Liver (tissue), 9 donors: Measurements from ENCODE around the gene SH2D3A. TPM values are rescaled to one million over a fixed set of nuclear protein-coding genes. Genes with fewer than 3 reads are reported as not detected.

Source experiments
- DNase-seq: peaks from one replicate; pipeline ENCODE4 v3.0.0-alpha.2; 2017; ENCODE audit warnings: low spot score
- H3K27ac ChIP-seq, 2 donors: one replicate each; pipeline ENCODE4 v1.7.0; 2013; ENCODE audit warnings: inconsistent platforms in 2 of 2, low read length in 2 of 2, control low read depth in 1 of 2, low read depth in 1 of 2, mild to moderate bottlenecking in 1 of 2
- H3K27me3 ChIP-seq, 4 donors: one replicate each; pipeline versions ENCODE4 v1.6.1 to v1.7.0; 2013; ENCODE audit warnings: low read length in 3 of 4, inconsistent platforms in 1 of 4, mild to moderate bottlenecking in 1 of 4, moderate library complexity in 1 of 4; ENCODE audit not compliant: control insufficient read depth in 4 of 4, insufficient read depth in 4 of 4
- H3K36me3 ChIP-seq, 4 donors: one replicate each; pipeline versions ENCODE4 v1.6.1 to v1.7.0; 2013; ENCODE audit warnings: low read length in 3 of 4, mild to moderate bottlenecking in 3 of 4, low read depth in 1 of 4, moderate library complexity in 1 of 4; ENCODE audit not compliant: control insufficient read depth in 4 of 4, insufficient read depth in 3 of 4
- H3K4me1 ChIP-seq, 4 donors: one replicate each; pipeline versions ENCODE4 v1.6.1 to v1.7.0; 2013; ENCODE audit warnings: low read length in 3 of 4, mild to moderate bottlenecking in 3 of 4, moderate library complexity in 1 of 4; ENCODE audit not compliant: control insufficient read depth in 4 of 4, insufficient read depth in 4 of 4
- H3K4me3 ChIP-seq, 3 donors: one replicate each; pipeline versions ENCODE4 v1.6.1 to v1.7.0; 2013; ENCODE audit warnings: low read length in 3 of 3, control low read depth in 1 of 3, low read depth in 1 of 3, mild to moderate bottlenecking in 1 of 3
- H3K9ac ChIP-seq, 2 donors: one replicate each; pipeline ENCODE4 v1.7.0; 2013; ENCODE audit warnings: low read length in 2 of 2, mild to moderate bottlenecking in 2 of 2, moderate library complexity in 2 of 2, control low read depth in 1 of 2, low read depth in 1 of 2
- H3K9me3 ChIP-seq, 4 donors: one replicate each; pipeline versions ENCODE4 v1.6.1 to v1.7.0; 2013; ENCODE audit warnings: low read length in 3 of 4; ENCODE audit not compliant: control insufficient read depth in 4 of 4
- EGR1 ChIP-seq, 2 donors: IDR thresholded peaks; 2 replicates each; pipeline ENCODE4 v1.6.1; 2016 to 2018; ENCODE audit warnings: antibody characterized with exemption in 2 of 2, low read depth in 2 of 2
- FOXA2 ChIP-seq: IDR thresholded peaks from 2 replicates; pipeline ENCODE4 v1.6.1; 2016; ENCODE audit warnings: antibody characterized with exemption
- GABPA ChIP-seq, 2 donors: IDR thresholded peaks in 1 of 2; conservative IDR thresholded peaks in 1 of 2; 2 replicates each; pipeline ENCODE4 v1.6.1; 2016; ENCODE audit warnings: antibody characterized with exemption in 2 of 2, mild to moderate bottlenecking in 1 of 2, moderate library complexity in 1 of 2
- HNF4A ChIP-seq, 2 donors: conservative IDR thresholded peaks; 2 replicates each; pipeline ENCODE4 v1.6.1; 2016; ENCODE audit warnings: antibody characterized with exemption in 2 of 2, mild to moderate bottlenecking in 2 of 2
- HNF4G ChIP-seq: IDR thresholded peaks from 2 replicates; pipeline ENCODE4 v1.6.1; 2016; ENCODE audit warnings: antibody characterized with exemption
- JUND ChIP-seq, 2 donors: IDR thresholded peaks; 2 replicates each; pipeline ENCODE4 v1.6.1; 2016; ENCODE audit warnings: antibody characterized with exemption in 2 of 2
- NR2F2 ChIP-seq: IDR thresholded peaks from 2 replicates; pipeline ENCODE4 v1.6.1; 2016; ENCODE audit warnings: antibody characterized with exemption
- RAD21 ChIP-seq, 2 donors: IDR thresholded peaks; 2 replicates each; pipeline ENCODE4 v1.6.1; 2016; ENCODE audit warnings: antibody characterized with exemption in 2 of 2, mild to moderate bottlenecking in 2 of 2
- SP1 ChIP-seq: IDR thresholded peaks from 2 replicates; pipeline ENCODE4 v1.6.1; 2018; ENCODE audit warnings: antibody characterized with exemption, mild to moderate bottlenecking
- TAF1 ChIP-seq: conservative IDR thresholded peaks from 2 replicates; pipeline ENCODE4 v1.6.1; 2016; ENCODE audit warnings: antibody characterized with exemption, mild to moderate bottlenecking
- YY1 ChIP-seq: IDR thresholded peaks from 2 replicates; pipeline ENCODE4 v1.6.1; 2016; ENCODE audit warnings: antibody characterized with exemption, mild to moderate bottlenecking
- WGBS: extraction: QIAGEN DNeasy Blood & Tissue Kit; methylation state at CpG from one replicate; pipeline ENCODE4 v1.1.7; 2013; 5-methylcytosine and 5-hydroxymethylcytosine counted together
- polyA plus RNA-seq, 2 donors: library from polyadenylated mRNA; stranded (reverse) in 1 of 2; unstranded in 1 of 2; fragments of 200-250 nt in 1 of 2; fragments of >200 nt in 1 of 2; fragmentation: Nextera tagmentation in 1 of 2; extraction: Ambion mirVana in 1 of 2; gene quantifications; one replicate each; pipeline versions ENCODE4 v1.2.1 to v1.2.3, GENCODE V29; 2013 to 2015
- total RNA-seq, 2 donors: library from RNA; depleted of rRNA; stranded (reverse); fragments of >200 nt; gene quantifications; one replicate each; pipeline ENCODE4 v1.2.3, GENCODE V29; 2014
- TF ChIP-seq, protein P1 (sequence below): IDR thresholded peaks from 2 replicates; pipeline ENCODE4 v1.6.1; 2016; ENCODE audit warnings: antibody characterized with exemption
- TF ChIP-seq, protein P2 (sequence below): IDR thresholded peaks from 2 replicates; pipeline ENCODE4 v1.6.1; 2016; ENCODE audit warnings: antibody characterized with exemption, mild to moderate bottlenecking
- TF ChIP-seq, protein P3 (sequence below): IDR thresholded peaks from 2 replicates; pipeline ENCODE4 v1.6.1; 2016; ENCODE audit warnings: antibody characterized with exemption
- TF ChIP-seq, protein P4 (sequence below): IDR thresholded peaks from 2 replicates; pipeline ENCODE4 v1.6.1; 2016; ENCODE audit warnings: antibody characterized with exemption
- TF ChIP-seq, protein P5 (sequence below): fragments of 150-350 bp; IDR thresholded peaks from 2 replicates; pipeline ENCODE4 v1.5.1; 2017; ENCODE audit warnings: improper control_type of control experiment, low read depth, low read length; ENCODE audit not compliant: missing input control
- donor health status: healthy.
- donor health status: healthy.
- donor health status: healthy.
- donor health status: healthy.
- donor health status: healthy.

SH2D3A gene
- total and polyA plus RNA-seq, 4 donors, result 0.23 to 1.0 (median 0.77) TPM

DNA sequence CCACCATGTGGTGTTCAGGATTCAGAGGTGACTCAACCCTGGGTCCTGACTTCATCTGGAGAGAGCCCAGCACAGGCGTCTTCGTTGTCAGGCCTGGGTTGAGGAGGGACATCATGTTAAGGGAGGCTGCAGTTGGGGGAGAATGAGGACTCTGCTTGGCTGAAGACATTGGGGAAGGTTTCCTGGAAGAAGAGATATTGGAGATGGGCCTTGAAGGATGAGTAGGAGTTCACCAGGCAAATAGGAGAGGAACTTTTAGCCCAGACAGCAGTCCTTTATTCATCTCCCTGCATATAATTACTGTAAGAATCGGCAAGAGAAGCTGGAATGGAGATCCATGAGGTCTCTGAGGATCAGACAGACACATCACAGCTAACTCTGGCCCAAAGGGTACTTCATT lies 44.1 kb upstream of the SH2D3A start:
- TF ChIP-seq, protein P1, sequence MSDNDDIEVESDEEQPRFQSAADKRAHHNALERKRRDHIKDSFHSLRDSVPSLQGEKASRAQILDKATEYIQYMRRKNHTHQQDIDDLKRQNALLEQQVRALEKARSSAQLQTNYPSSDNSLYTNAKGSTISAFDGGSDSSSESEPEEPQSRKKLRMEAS, result no peak
- TF ChIP-seq, protein P2, sequence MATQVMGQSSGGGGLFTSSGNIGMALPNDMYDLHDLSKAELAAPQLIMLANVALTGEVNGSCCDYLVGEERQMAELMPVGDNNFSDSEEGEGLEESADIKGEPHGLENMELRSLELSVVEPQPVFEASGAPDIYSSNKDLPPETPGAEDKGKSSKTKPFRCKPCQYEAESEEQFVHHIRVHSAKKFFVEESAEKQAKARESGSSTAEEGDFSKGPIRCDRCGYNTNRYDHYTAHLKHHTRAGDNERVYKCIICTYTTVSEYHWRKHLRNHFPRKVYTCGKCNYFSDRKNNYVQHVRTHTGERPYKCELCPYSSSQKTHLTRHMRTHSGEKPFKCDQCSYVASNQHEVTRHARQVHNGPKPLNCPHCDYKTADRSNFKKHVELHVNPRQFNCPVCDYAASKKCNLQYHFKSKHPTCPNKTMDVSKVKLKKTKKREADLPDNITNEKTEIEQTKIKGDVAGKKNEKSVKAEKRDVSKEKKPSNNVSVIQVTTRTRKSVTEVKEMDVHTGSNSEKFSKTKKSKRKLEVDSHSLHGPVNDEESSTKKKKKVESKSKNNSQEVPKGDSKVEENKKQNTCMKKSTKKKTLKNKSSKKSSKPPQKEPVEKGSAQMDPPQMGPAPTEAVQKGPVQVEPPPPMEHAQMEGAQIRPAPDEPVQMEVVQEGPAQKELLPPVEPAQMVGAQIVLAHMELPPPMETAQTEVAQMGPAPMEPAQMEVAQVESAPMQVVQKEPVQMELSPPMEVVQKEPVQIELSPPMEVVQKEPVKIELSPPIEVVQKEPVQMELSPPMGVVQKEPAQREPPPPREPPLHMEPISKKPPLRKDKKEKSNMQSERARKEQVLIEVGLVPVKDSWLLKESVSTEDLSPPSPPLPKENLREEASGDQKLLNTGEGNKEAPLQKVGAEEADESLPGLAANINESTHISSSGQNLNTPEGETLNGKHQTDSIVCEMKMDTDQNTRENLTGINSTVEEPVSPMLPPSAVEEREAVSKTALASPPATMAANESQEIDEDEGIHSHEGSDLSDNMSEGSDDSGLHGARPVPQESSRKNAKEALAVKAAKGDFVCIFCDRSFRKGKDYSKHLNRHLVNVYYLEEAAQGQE, result no peak
- no peak for TF ChIP-seq EGR1 (IDR thresholded peaks at IDR 0.05; ENCODE audit: low read depth in 2 of 2)
- no peak for TF ChIP-seq SP1
- no peak for TF ChIP-seq NR2F2
- no peak for TF ChIP-seq YY1
- no peak for TF ChIP-seq RAD21 (IDR thresholded peaks at IDR 0.05)
- TF ChIP-seq JUND (IDR thresholded peaks at IDR 0.05), result no peak
- TF ChIP-seq TAF1, result no peak
- TF ChIP-seq, protein P3, sequence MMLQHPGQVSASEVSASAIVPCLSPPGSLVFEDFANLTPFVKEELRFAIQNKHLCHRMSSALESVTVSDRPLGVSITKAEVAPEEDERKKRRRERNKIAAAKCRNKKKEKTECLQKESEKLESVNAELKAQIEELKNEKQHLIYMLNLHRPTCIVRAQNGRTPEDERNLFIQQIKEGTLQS, result no peak
- H3K9me3 ChIP-seq, result peaks cover 0 to 5% (median 0%) of the 10 kb centered on the region in 4 donors
- H3K9ac ChIP-seq, result no peak overlapping the region
- 69% methylated on average over 3 of the region's 3 CpGs for WGBS
- peaks cover 0 to 6% (median 1%) of the 10 kb centered on the region in 4 donors for H3K27me3 ChIP-seq
- H3K36me3 ChIP-seq, result peaks cover 0 to 2% (median 0%) of the 10 kb centered on the region in 4 donors
- H3K4me1 ChIP-seq, result no peaks in the 10 kb centered on the region
- H3K4me3 ChIP-seq, result no peak overlapping the region
- DNase-seq, result no peak
- H3K27ac ChIP-seq, result no peak overlapping the region

DNA sequence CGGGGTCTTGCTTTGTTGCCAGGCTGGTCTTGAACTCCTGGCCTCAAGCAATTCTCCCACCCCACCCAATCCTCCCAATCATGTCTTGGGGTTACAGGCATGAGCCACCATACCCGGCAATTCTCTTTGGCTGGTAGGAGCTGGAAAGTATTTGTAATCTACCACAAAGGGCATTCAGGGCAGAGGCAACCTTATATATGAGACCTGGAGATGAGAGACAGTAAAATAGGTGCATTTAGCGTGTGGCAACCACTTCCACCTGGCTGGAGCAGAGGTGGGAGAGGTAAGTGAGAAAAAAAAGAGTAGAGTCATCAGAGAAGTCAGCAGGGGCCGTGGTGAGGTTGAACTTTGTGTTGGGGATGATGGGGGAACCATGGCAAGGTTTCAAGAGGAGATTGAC lies 42.0 kb upstream of the SH2D3A start:
- Histone ChIP-seq H3K27ac (no peak overlapping the region), H3K9ac (no peak overlapping the region), H3K4me1 (no peaks in the 10 kb centered on the region), H3K27me3 (peaks cover 0 to 6% (median 1%) of the 10 kb centered on the region in 4 donors), H3K4me3 (no peak overlapping the region), H3K9me3 (peaks cover 0 to 5% (median 0%) of the 10 kb centered on the region in 4 donors), H3K36me3 (no peaks in the 10 kb centered on the region)
- DNase-seq, result no peak
- TF ChIP-seq, protein P4, sequence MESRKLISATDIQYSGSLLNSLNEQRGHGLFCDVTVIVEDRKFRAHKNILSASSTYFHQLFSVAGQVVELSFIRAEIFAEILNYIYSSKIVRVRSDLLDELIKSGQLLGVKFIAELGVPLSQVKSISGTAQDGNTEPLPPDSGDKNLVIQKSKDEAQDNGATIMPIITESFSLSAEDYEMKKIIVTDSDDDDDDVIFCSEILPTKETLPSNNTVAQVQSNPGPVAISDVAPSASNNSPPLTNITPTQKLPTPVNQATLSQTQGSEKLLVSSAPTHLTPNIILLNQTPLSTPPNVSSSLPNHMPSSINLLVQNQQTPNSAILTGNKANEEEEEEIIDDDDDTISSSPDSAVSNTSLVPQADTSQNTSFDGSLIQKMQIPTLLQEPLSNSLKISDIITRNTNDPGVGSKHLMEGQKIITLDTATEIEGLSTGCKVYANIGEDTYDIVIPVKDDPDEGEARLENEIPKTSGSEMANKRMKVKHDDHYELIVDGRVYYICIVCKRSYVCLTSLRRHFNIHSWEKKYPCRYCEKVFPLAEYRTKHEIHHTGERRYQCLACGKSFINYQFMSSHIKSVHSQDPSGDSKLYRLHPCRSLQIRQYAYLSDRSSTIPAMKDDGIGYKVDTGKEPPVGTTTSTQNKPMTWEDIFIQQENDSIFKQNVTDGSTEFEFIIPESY, result no peak
- no peak for TF ChIP-seq HNF4G
- TF ChIP-seq FOXA2, result no peak
- TF ChIP-seq, protein P2, result no peak
- TF ChIP-seq EGR1 (IDR thresholded peaks at IDR 0.05; ENCODE audit: low read depth in 2 of 2), result no peak
- TF ChIP-seq, protein P3, result no peak
- TF ChIP-seq GABPA (IDR thresholded peaks at IDR 0.05 in 1 of 2, conservative IDR thresholded peaks at IDR 0.05 in 1 of 2), result no peak
- no peak for TF ChIP-seq NR2F2
- no peak for TF ChIP-seq RAD21 (IDR thresholded peaks at IDR 0.05)
- no peak for TF ChIP-seq JUND (IDR thresholded peaks at IDR 0.05)
- TF ChIP-seq, protein P1, result no peak
- TF ChIP-seq SP1, result no peak
- TF ChIP-seq, protein P5, sequence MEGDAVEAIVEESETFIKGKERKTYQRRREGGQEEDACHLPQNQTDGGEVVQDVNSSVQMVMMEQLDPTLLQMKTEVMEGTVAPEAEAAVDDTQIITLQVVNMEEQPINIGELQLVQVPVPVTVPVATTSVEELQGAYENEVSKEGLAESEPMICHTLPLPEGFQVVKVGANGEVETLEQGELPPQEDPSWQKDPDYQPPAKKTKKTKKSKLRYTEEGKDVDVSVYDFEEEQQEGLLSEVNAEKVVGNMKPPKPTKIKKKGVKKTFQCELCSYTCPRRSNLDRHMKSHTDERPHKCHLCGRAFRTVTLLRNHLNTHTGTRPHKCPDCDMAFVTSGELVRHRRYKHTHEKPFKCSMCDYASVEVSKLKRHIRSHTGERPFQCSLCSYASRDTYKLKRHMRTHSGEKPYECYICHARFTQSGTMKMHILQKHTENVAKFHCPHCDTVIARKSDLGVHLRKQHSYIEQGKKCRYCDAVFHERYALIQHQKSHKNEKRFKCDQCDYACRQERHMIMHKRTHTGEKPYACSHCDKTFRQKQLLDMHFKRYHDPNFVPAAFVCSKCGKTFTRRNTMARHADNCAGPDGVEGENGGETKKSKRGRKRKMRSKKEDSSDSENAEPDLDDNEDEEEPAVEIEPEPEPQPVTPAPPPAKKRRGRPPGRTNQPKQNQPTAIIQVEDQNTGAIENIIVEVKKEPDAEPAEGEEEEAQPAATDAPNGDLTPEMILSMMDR, result no peak
- no peak for TF ChIP-seq TAF1
- TF ChIP-seq HNF4A (conservative IDR thresholded peaks at IDR 0.05), result no peak
- TF ChIP-seq YY1, result no peak
- 70% methylated on average over 4 of the region's 4 CpGs for WGBS
